PC-9 (cell line): ENCODE data around the gene CLDND2. TPM values are rescaled to one million over a fixed set of nuclear protein-coding genes. Genes with fewer than 3 reads are reported as not detected.

ENCODE experiments used
- BruUV-seq: library from RNA; stranded (reverse); fragments of 400-500 nt; replicated peaks from 2 replicates; lab custom pipeline; 2021; lab: Mats Ljungman, UMichigan
- CTCF ChIA-PET: fragments of 300-600 bp; sonication (Branson Sonifier 250); formaldehyde crosslinking; loops from one replicate; lab custom pipeline; 2022; ENCODE audit warnings: antibody characterized with exemption; lab: Charles Lee
- POLR2A ChIA-PET: fragments of 300-600 bp; sonication (Branson Sonifier 250); formaldehyde crosslinking; loops from one replicate; lab custom pipeline; 2022; ENCODE audit warnings: antibody characterized with exemption; ENCODE audit not compliant: unreplicated experiment; lab: Charles Lee
- DNase-seq, 2 experiments: peaks; one replicate each; pipeline versions ENCODE4 v3.0.0 to v3.0.0-alpha.2; 2015 to 2022; ENCODE audit warnings: mixed read lengths in 1 of 2
- H2AFZ ChIP-seq: fragments of 200-600 bp; sonication (generic); 2 replicates; pipeline ENCODE4 v1.8.1; 2017; ENCODE audit warnings: antibody characterized with exemption
- H3F3A ChIP-seq: fragments of 200-600 bp; sonication (generic); 2 replicates; pipeline ENCODE4 v1.8.1; 2017; ENCODE audit warnings: antibody characterized with exemption, mild to moderate bottlenecking, low read depth; ENCODE audit not compliant: insufficient read depth
- H3K27ac ChIP-seq: fragments of 200-600 bp; sonication (generic); 2 replicates; pipeline ENCODE4 v1.6.1; 2016; ENCODE audit warnings: mixed run types
- H3K27me3 ChIP-seq: fragments of 200-600 bp; sonication (generic); 2 replicates; pipeline ENCODE4 v1.6.1; 2016; ENCODE audit warnings: low read depth, mixed run types; ENCODE audit not compliant: insufficient read depth
- H3K36me3 ChIP-seq: fragments of 200-600 bp; sonication (generic); 2 replicates; pipeline ENCODE4 v1.6.1; 2016; ENCODE audit warnings: low read depth, mixed run types
- H3K4me1 ChIP-seq: fragments of 200-600 bp; sonication (generic); replicated peaks from 2 replicates; pipeline ENCODE4 v1.6.1; 2016; ENCODE audit warnings: mixed run types; ENCODE audit not compliant: insufficient read depth
- H3K4me2 ChIP-seq: fragments of 200-600 bp; sonication (generic); 2 replicates; pipeline ENCODE4 v1.6.1; 2017; ENCODE audit warnings: mixed run types
- H3K4me3 ChIP-seq: fragments of 200-600 bp; sonication (generic); 2 replicates; pipeline ENCODE4 v1.6.1; 2016; ENCODE audit warnings: mixed run types
- H3K79me2 ChIP-seq: fragments of 200-600 bp; sonication (generic); 2 replicates; pipeline ENCODE4 v1.6.1; 2017; ENCODE audit warnings: low read depth, mixed run types
- H3K9me2 ChIP-seq: fragments of 200-600 bp; sonication (generic); 2 replicates; pipeline ENCODE4 v1.8.1; 2017; ENCODE audit warnings: mild to moderate bottlenecking; ENCODE audit not compliant: insufficient read depth
- H3K9me3 ChIP-seq: fragments of 200-600 bp; sonication (generic); 2 replicates; pipeline ENCODE4 v1.8.1; 2016; ENCODE audit warnings: low read depth; ENCODE audit not compliant: insufficient read depth
- H4K20me1 ChIP-seq: fragments of 200-600 bp; sonication (generic); 2 replicates; pipeline ENCODE4 v1.8.1; 2017; ENCODE audit not compliant: insufficient read depth
- CTCF ChIP-seq: fragments of 200-600 bp; sonication (generic); conservative IDR thresholded peaks from 2 replicates; pipeline ENCODE4 v1.6.1; 2017; ENCODE audit warnings: mixed run types, antibody characterized with exemption, mild to moderate bottlenecking, moderate library complexity
- EZH2 ChIP-seq: fragments of 200-600 bp; sonication (generic); IDR thresholded peaks from 2 replicates; pipeline ENCODE4 v1.8.0; 2017; ENCODE audit warnings: antibody characterized with exemption, low read depth
- intact Hi-C: fragments of 100-400 bp; cut with micrococcal nuclease; formaldehyde crosslinking; loops from one replicate; pipeline ENCODE4 v1.10.0; 2022; ENCODE audit not compliant: unreplicated experiment
- total RNA-seq: library from RNA; stranded (reverse); gene quantifications from 2 replicates; pipeline ENCODE4 v1.2.3, GENCODE V29; 2021

CLDND2 gene
- total RNA-seq, 1 experiment from 2014 or later = 4.5 TPM

- Histone ChIP-seq H4K20me1 (peaks cover 7% of the 10 kb centered on the region; the same call in 1 of the 2 replicates), H3K27me3 (no peaks in the 10 kb centered on the region), H3K9me3 (no peaks in the 10 kb centered on the region), H2AFZ (no peak overlapping the region), H3K4me3 (no peak overlapping the region), H3K27ac (no peak overlapping the region), H3F3A (peaks cover 12% of the 10 kb centered on the region), H3K36me3 (no peaks in the 10 kb centered on the region), H3K9me2 (no peaks in the 10 kb centered on the region), H3K79me2 (no peaks in the 10 kb centered on the region), H3K4me2 (no peak overlapping the region), H3K4me1 (peaks cover 8% of the 10 kb centered on the region)
- DNase-seq = no peak
- BruUV-seq = no TSS peak
- no peak for TF ChIP-seq CTCF
- TF ChIP-seq EZH2 = no peak
- intact Hi-C loops = no loop called here
- ChIA-PET CTCF (no interaction called here), POLR2A (no interaction called here)
These were observed 14.1 kb downstream of the CLDND2 start for GRCh38 chr19:51354742-51355148.

GRCh38 chr19:51354103-51354741, 14.6 kb downstream of the CLDND2 start:
- TF ChIP-seq EZH2 (no peak), CTCF (no peak)
- H3K36me3 ChIP-seq = no peaks in the 10 kb centered on the region
- peaks cover 7% of the 10 kb centered on the region; the same call in 1 of the 2 replicates for H4K20me1 ChIP-seq
- intact Hi-C loops = no loop called here
- H3K27me3 ChIP-seq = no peaks in the 10 kb centered on the region
- CTCF ChIA-PET = no interaction called here
- no peaks in the 10 kb centered on the region for H3K79me2 ChIP-seq
- H3K27ac ChIP-seq = no peak overlapping the region
- DNase-seq = no peak
- H3K4me1 ChIP-seq = peaks cover 8% of the 10 kb centered on the region
- POLR2A ChIA-PET = no interaction called here
- no peak overlapping the region for H2AFZ ChIP-seq
- no peaks in the 10 kb centered on the region for H3K9me2 ChIP-seq
- H3K4me2 ChIP-seq = no peak overlapping the region
- peaks cover 14% of the 10 kb centered on the region for H3F3A ChIP-seq
- BruUV-seq = no TSS peak
- no peaks in the 10 kb centered on the region for H3K9me3 ChIP-seq
- H3K4me3 ChIP-seq = no peak overlapping the region

GRCh38 chr19:51352783-51353360, 15.9 kb downstream of the CLDND2 start:
- intact Hi-C loops = no loop called here
- no peak overlapping the region for H3K4me3 ChIP-seq
- BruUV-seq = no TSS peak
- no peaks in the 10 kb centered on the region for H3K9me3 ChIP-seq
- no peak overlapping the region for H3K27ac ChIP-seq
- no peaks in the 10 kb centered on the region for H3K79me2 ChIP-seq
- no peak overlapping the region for H3K4me2 ChIP-seq
- ChIA-PET POLR2A (no interaction called here), CTCF (no interaction called here)
- peaks cover 17% of the 10 kb centered on the region for H3F3A ChIP-seq
- no peak for TF ChIP-seq EZH2
- no peaks in the 10 kb centered on the region for H3K27me3 ChIP-seq
- H4K20me1 ChIP-seq = peaks cover 7% of the 10 kb centered on the region; the same call in 1 of the 2 replicates
- no peak for DNase-seq
- H2AFZ ChIP-seq = no peak overlapping the region
- no peaks in the 10 kb centered on the region for H3K36me3 ChIP-seq
- H3K9me2 ChIP-seq = no peaks in the 10 kb centered on the region
- peaks cover 8% of the 10 kb centered on the region for H3K4me1 ChIP-seq
